Aorta (tissue), 5 donors: ENCODE data around the gene IL6R. TPM values are rescaled to one million over a fixed set of nuclear protein-coding genes. Genes with fewer than 3 reads are reported as not detected.

Experiments
- ATAC-seq: fragments of 200-7000 bp; cut with Tn5 transposase; one replicate; pipeline ENCODE4 v1.9.1; 2022; ENCODE audit warnings: moderate library complexity; ENCODE audit not compliant: low FRiP score
- DNase-seq, 2 donors: peaks; one replicate each; pipeline ENCODE4 v3.0.0-alpha.2; 2020
- H3K27ac ChIP-seq, 2 donors: one replicate each; pipeline ENCODE4 v1.5.1; 2013; ENCODE audit warnings: low read length in 2 of 2, mild to moderate bottlenecking in 2 of 2, moderate library complexity in 2 of 2, control low read depth in 1 of 2, inconsistent platforms in 1 of 2, low read depth in 1 of 2
- H3K27me3 ChIP-seq, 2 donors: one replicate each; pipeline ENCODE4 v1.6.1; 2013; ENCODE audit warnings: control low read depth in 1 of 2, low read length in 1 of 2, mild to moderate bottlenecking in 1 of 2, moderate library complexity in 1 of 2; ENCODE audit not compliant: insufficient read depth in 2 of 2, control insufficient read depth in 1 of 2
- H3K36me3 ChIP-seq, 2 donors: one replicate each; pipeline ENCODE4 v1.6.1; 2013; ENCODE audit warnings: control low read depth in 1 of 2, low read length in 1 of 2, mild to moderate bottlenecking in 1 of 2; ENCODE audit not compliant: insufficient read depth in 2 of 2, control insufficient read depth in 1 of 2
- H3K4me1 ChIP-seq, 2 donors: one replicate each; pipeline ENCODE4 v1.6.1; 2013; ENCODE audit warnings: low read length in 2 of 2, control low read depth in 1 of 2, mild to moderate bottlenecking in 1 of 2, moderate library complexity in 1 of 2; ENCODE audit not compliant: insufficient read depth in 2 of 2, control insufficient read depth in 1 of 2
- H3K4me3 ChIP-seq, 2 donors: one replicate each; pipeline ENCODE4 v1.5.1; 2013; ENCODE audit warnings: low read length in 2 of 2, control low read depth in 1 of 2, mild to moderate bottlenecking in 1 of 2
- H3K9me3 ChIP-seq: one replicate; pipeline ENCODE4 v1.6.1; 2013; ENCODE audit warnings: mild to moderate bottlenecking, low read length; ENCODE audit not compliant: control insufficient read depth
- WGBS, 2 donors: extraction: QIAGEN DNeasy Blood & Tissue Kit; methylation state at CpG; one replicate each; pipeline ENCODE4 v1.1.7; 2013; 5-methylcytosine and 5-hydroxymethylcytosine counted together
- intact Hi-C, 2 donors: fragments of 100-400 bp; cut with DNase I; formaldehyde crosslinking; loops; one replicate each; pipeline versions ENCODE4 v1.14.2 to v1.15.0; 2022
- polyA plus RNA-seq, 2 donors: library from polyadenylated mRNA; stranded (reverse); fragments of 200-250 nt; gene quantifications; one replicate each; pipeline ENCODE4 v1.2.3, GENCODE V29; 2013
- total RNA-seq, 2 donors: library from RNA; stranded (reverse); fragmentation: NEBNext Ultra II Directional; extraction: Animal tissue kit (Norgen Biotek cat#: 25700); gene quantifications; one replicate each; pipeline ENCODE4 v1.2.1, GENCODE V29; 2021
- donor health status: healthy with polysubstance abuse.
- donor health status: Bipolar disorder and iron deficiency.
- donor health status: DM: no; HTN: no; CAD: no.
- donor health status: DM: no; HTN: no; CAD: no.
- donor health status: DM: yes; HTN: yes; CAD: no.

IL6R gene
- total and polyA plus RNA-seq, 4 donors: 3.6 to 18.2 (median 11.6) TPM

- Histone ChIP-seq H3K36me3 (no peaks in the 10 kb centered on the region), H3K27ac (no peak overlapping the region), H3K4me3 (no peak overlapping the region), H3K4me1 (no peaks in the 10 kb centered on the region), H3K27me3 (no peaks in the 10 kb centered on the region), H3K9me3 (no peaks in the 10 kb centered on the region)
- WGBS, 2 donors: 76 to 78% methylated on average over 8 of the region's 8 CpGs
- ATAC-seq (no peak), DNase-seq (no peak)
- intact Hi-C loops: no loop called here
These were observed 20.3 kb upstream of the IL6R start for GRCh38 chr1:154384650-154385489.

GRCh38 chr1:154386643-154387352 is 18.3 kb upstream of the IL6R start:
- H3K4me1 ChIP-seq: no peaks in the 10 kb centered on the region
- no peaks in the 10 kb centered on the region for H3K27me3 ChIP-seq
- ATAC-seq: no peak
- H3K27ac ChIP-seq: no peak overlapping the region
- no peaks in the 10 kb centered on the region for H3K9me3 ChIP-seq
- no peak overlapping the region for H3K4me3 ChIP-seq
- 70 to 74% methylated on average over 11 of the region's 11 CpGs for WGBS, 2 donors
- no peaks in the 10 kb centered on the region for H3K36me3 ChIP-seq
- DNase-seq: peak in 1 of 2 donors; percentile 66
- intact Hi-C loops: no loop called here

- H3K36me3 ChIP-seq: no peaks in the 10 kb centered on the region
- H3K9me3 ChIP-seq: no peaks in the 10 kb centered on the region
- 64 to 75% methylated on average over 9 of the region's 9 CpGs for whole genome bisulfite sequencing, 2 donors
- DNase-seq: peak in 1 of 2 donors; percentile 6
- intact Hi-C loops: no loop called here
- H3K27ac ChIP-seq: no peak overlapping the region
- no peaks in the 10 kb centered on the region for H3K27me3 ChIP-seq
- H3K4me1 ChIP-seq: no peaks in the 10 kb centered on the region
- no peak overlapping the region for H3K4me3 ChIP-seq
- ATAC-seq: no peak
These were observed 13.9 kb upstream of the IL6R start for GRCh38 chr1:154391086-154391770.

GRCh38 chr1:154398141-154398540 is 7.0 kb upstream of the IL6R start:
- DNase-seq (no peak), ATAC-seq (no peak)
- intact Hi-C loops: no loop called here
- Histone ChIP-seq H3K4me3 (no peak overlapping the region), H3K36me3 (no peaks in the 10 kb centered on the region), H3K27me3 (no peaks in the 10 kb centered on the region), H3K4me1 (no peaks in the 10 kb centered on the region), H3K27ac (no peak overlapping the region), H3K9me3 (no peaks in the 10 kb centered on the region)
- 71 to 81% methylated on average over 4 of the region's 4 CpGs for WGBS, 2 donors

- Histone ChIP-seq H3K4me3 (no peak overlapping the region), H3K4me1 (no peaks in the 10 kb centered on the region), H3K36me3 (no peaks in the 10 kb centered on the region), H3K27ac (no peak overlapping the region), H3K9me3 (no peaks in the 10 kb centered on the region), H3K27me3 (no peaks in the 10 kb centered on the region)
- DNase-seq (no peak), ATAC-seq (no peak)
- WGBS, 2 donors: 87 to 92% methylated on average over 4 of the region's 4 CpGs
- intact Hi-C loops: no loop called here
These were observed 6.5 kb upstream of the IL6R start for GRCh38 chr1:154398678-154399077.

GRCh38 chr1:154400381-154400801 is 4.8 kb upstream of the IL6R start:
- Histone ChIP-seq H3K9me3 (no peaks in the 10 kb centered on the region), H3K27ac (no peak overlapping the region), H3K4me3 (no peak overlapping the region), H3K4me1 (no peaks in the 10 kb centered on the region), H3K27me3 (no peaks in the 10 kb centered on the region), H3K36me3 (no peaks in the 10 kb centered on the region)
- 77 to 81% methylated on average over 4 of the region's 4 CpGs for WGBS, 2 donors
- intact Hi-C loops: loop anchor here in 1 of 2 donors (10.0 kb wide), 1 partner anchor 64 kb away; no protein-coding TSS in a partner anchor
- ATAC-seq (no peak), DNase-seq (no peak)

GRCh38 chr1:154402409-154402921 is 2.7 kb upstream of the IL6R start:
- DNase-seq: peak in 1 of 2 donors; percentile 68
- Histone ChIP-seq H3K27me3 (no peaks in the 10 kb centered on the region), H3K4me3 (no peak overlapping the region), H3K4me1 (no peaks in the 10 kb centered on the region), H3K9me3 (no peaks in the 10 kb centered on the region), H3K27ac (no peak overlapping the region), H3K36me3 (no peaks in the 10 kb centered on the region)
- WGBS, 2 donors: 85 to 88% methylated on average over 4 of the region's 4 CpGs
- ATAC-seq: no peak
- intact Hi-C loops: loop anchor here in 1 of 2 donors (10.0 kb wide), 1 partner anchor 62 kb away; no protein-coding TSS in a partner anchor

GRCh38 chr1:154403261-154403943 is 1.7 kb upstream of the IL6R start:
- Histone ChIP-seq H3K9me3 (no peaks in the 10 kb centered on the region), H3K4me1 (no peaks in the 10 kb centered on the region), H3K36me3 (no peaks in the 10 kb centered on the region), H3K4me3 (no peak overlapping the region), H3K27me3 (no peaks in the 10 kb centered on the region), H3K27ac (no peak overlapping the region)
- WGBS, 2 donors: 81 to 86% methylated on average over 8 of the region's 8 CpGs
- DNase-seq: peak in 1 of 2 donors; percentile 40
- intact Hi-C loops: loop anchor here in 1 of 2 donors (10.0 kb wide), 1 partner anchor 61 kb away; no protein-coding TSS in a partner anchor
- ATAC-seq: no peak
